GM18499 (cell line): ENCODE data around the gene PLGRKT.
"Not testable (repeated sequence)": the region's sequence is repeated elsewhere in the genome, so short reads cannot be mapped to it uniquely, and the experiment has no call there.

Source experiments
- ATAC-seq: cut with Tn5 transposase; IDR thresholded peaks from one replicate; pipeline ENCODE4 v1.9.1; 2021; ENCODE audit warnings: moderate number of reproducible peaks; ENCODE audit not compliant: insufficient read depth, unreplicated experiment

PLGRKT gene

GRCh38 chr9:5326893-5327548, 110.7 kb downstream of the PLGRKT start:
- no peak for ATAC-seq

GRCh38 chr9:5326187-5326586, 111.5 kb downstream of the PLGRKT start:
- ATAC-seq = no peak

DNA sequence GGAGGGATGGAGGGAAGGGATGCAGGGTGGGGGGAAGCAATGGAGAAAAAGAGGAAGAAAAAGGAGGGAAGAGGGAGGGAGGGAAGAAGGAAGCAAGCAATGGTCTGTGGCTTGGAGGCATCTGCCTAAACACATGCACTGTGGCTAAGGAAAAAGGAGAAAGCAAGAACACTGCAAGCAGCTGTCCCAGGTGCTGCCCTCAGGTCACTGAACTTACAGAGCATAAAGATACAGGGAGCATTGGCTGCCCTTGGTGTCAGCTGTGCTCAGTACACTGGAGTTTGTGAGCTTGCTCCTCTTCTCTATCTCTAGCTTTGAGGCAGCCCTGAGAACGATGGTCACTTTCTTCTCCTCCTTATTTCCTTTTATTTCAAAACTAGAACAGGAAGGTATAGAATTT, 116.1 kb downstream of the PLGRKT start:
- ATAC-seq = not testable (repeated sequence)

DNA sequence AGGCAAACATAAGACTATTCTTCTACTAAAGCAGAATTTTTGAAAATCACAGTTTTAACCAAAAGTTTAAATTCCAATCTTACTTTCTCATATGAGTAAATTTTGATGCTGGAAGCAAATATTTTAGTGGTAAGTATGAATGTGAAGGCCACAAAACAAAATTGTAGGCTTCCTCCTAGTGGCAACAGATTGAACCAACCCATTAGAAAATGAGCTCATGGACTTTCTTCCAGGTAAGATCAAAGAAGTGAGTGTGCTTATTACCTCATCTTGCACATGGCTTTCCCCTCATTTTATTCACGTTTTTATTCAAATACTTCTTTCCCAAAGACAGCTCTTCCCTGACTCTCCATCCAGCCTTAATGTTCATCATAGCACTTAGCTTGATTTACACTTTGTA, 116.7 kb downstream of the PLGRKT start:
- no peak for ATAC-seq

- not testable (repeated sequence) for ATAC-seq
Measured at GRCh38 chr9:5316406-5316805, 121.3 kb downstream of the PLGRKT start.

DNA sequence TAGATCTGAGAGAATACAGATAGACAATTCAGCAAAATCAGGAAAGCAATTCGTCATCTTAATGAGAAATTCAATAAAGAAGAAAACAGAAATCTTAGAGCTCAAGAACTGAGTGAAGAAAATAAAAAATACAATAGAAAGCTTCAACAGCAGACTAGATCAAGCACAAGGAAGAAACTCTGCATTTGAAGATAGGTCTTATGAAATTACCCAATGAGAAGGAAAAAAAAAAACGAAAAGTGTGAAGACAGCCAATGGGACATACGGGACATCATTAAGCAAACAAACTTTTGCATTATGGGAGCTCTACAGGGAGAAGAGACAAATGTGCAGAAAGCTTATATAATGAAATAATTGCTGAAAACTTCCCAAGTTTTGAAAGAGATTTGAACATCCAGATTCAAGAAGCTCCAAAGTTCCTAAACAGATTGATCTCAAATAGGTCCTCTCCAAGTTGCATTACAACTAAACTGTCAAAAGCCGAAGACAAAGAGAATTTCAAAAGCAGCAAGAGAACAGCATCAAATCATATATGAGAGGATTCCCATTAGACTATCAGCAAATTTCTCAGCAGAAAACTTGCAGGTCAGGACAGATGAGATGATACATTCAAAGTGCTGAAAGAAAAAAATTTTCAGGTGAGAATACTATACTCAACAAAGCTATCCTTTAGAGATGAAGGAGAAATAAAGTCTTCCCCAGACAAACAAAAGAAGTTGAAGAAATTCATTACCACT, 122.4 kb downstream of the PLGRKT start:
- no peak for ATAC-seq

DNA sequence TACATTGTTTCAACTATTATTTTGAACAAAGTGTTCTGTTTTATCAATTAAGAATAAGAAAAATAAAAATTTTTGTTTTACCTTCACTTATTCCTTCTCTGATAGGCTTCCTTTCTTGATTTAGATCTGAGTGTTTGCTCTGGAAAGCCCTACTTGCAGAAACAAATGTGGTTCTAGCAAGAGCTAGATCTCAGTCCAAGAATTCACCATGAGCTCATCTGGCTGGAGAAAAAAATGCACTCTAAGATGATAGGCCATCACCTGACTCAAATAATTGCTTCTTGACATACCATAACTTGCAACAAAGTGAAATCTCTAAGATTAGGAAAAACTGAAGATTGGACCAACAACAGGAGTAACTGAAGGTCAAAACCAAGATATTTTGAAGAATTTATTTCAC, 126.9 kb downstream of the PLGRKT start:
- ATAC-seq = no peak
